HL-60 (cell line): Measurements from ENCODE around the gene MEPCE.
A peak's percentile ranks its signal among the peaks of the same experiment; 100 is the strongest.

ENCODE experiments used
- DNase-seq, 2 experiments: peaks; one replicate each; pipeline ENCODE4 v3.0.0-alpha.2; 2010 to 2020; ENCODE audit warnings: low read depth in 1 of 2, low spot score in 1 of 2
- H3K27ac ChIP-seq: fragments of 250-450 bp; sonication (Bioruptor Pico); replicated peaks from 2 replicates; pipeline ENCODE4 v1.5.1; 2020; ENCODE audit warnings: mild to moderate bottlenecking, moderate library complexity
- H3K27me3 ChIP-seq: fragments of 250-450 bp; sonication (Bioruptor Pico); 2 replicates; pipeline ENCODE4 v1.5.1; 2021; ENCODE audit warnings: mild to moderate bottlenecking, moderate library complexity; ENCODE audit not compliant: insufficient read depth, poor library complexity, severe bottlenecking
- H3K4me3 ChIP-seq: replicated peaks from 2 replicates; pipeline ENCODE4 v1.5.1; 2011; ENCODE audit warnings: mild to moderate bottlenecking, control low read depth, low read length; ENCODE audit not compliant: insufficient read depth
- GABPA ChIP-seq: IDR thresholded peaks from 2 replicates; pipeline ENCODE4 v1.6.1; 2012; ENCODE audit warnings: low read depth
- POLR2AphosphoS5 ChIP-seq: IDR thresholded peaks from 2 replicates; pipeline ENCODE4 v1.6.1; 2012; ENCODE audit warnings: low read depth
- SPI1 ChIP-seq: IDR thresholded peaks from 2 replicates; pipeline ENCODE4 v1.6.1; 2012; ENCODE audit warnings: low read depth, mild to moderate bottlenecking, borderline replicate concordance
- TF ChIP-seq, protein P1 (sequence below): IDR thresholded peaks from 2 replicates; pipeline ENCODE4 v1.6.1; 2012; ENCODE audit warnings: low read depth; ENCODE audit not compliant: insufficient replicate concordance
- TF ChIP-seq, protein P2 (sequence below): IDR thresholded peaks from one replicate; pipeline ENCODE4 v1.5.1; 2011; ENCODE audit warnings: low read length, control low read depth, inconsistent platforms; ENCODE audit not compliant: insufficient read depth

MEPCE gene

DNA sequence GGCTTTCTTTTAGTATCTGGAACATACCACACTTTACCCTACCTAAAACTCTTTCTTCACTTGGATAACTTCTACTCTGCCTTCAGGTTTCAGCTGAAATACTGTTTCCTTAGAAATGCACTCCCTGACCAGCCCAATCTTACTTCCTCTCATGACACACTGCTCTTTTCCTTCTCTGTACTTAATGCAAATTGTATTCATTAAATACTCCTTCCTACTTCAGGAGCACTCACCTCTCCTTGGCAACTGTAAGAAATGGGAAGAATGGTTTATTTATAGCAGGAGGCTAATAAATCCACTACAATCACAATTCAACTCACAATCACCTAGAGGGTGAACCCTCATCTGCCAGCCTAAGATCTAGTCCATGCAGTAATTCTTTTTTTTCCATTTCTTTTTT lies 16.3 kb upstream of the MEPCE start:
- Histone ChIP-seq H3K27ac (no peak overlapping the region), H3K27me3 (no peaks in the 10 kb centered on the region), H3K4me3 (no peak overlapping the region)
- DNase-seq: no peak
- TF ChIP-seq SPI1: peak; percentile 35; the same call in 1 of the 2 replicates
- TF ChIP-seq, protein P1, sequence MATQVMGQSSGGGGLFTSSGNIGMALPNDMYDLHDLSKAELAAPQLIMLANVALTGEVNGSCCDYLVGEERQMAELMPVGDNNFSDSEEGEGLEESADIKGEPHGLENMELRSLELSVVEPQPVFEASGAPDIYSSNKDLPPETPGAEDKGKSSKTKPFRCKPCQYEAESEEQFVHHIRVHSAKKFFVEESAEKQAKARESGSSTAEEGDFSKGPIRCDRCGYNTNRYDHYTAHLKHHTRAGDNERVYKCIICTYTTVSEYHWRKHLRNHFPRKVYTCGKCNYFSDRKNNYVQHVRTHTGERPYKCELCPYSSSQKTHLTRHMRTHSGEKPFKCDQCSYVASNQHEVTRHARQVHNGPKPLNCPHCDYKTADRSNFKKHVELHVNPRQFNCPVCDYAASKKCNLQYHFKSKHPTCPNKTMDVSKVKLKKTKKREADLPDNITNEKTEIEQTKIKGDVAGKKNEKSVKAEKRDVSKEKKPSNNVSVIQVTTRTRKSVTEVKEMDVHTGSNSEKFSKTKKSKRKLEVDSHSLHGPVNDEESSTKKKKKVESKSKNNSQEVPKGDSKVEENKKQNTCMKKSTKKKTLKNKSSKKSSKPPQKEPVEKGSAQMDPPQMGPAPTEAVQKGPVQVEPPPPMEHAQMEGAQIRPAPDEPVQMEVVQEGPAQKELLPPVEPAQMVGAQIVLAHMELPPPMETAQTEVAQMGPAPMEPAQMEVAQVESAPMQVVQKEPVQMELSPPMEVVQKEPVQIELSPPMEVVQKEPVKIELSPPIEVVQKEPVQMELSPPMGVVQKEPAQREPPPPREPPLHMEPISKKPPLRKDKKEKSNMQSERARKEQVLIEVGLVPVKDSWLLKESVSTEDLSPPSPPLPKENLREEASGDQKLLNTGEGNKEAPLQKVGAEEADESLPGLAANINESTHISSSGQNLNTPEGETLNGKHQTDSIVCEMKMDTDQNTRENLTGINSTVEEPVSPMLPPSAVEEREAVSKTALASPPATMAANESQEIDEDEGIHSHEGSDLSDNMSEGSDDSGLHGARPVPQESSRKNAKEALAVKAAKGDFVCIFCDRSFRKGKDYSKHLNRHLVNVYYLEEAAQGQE: no peak

DNA sequence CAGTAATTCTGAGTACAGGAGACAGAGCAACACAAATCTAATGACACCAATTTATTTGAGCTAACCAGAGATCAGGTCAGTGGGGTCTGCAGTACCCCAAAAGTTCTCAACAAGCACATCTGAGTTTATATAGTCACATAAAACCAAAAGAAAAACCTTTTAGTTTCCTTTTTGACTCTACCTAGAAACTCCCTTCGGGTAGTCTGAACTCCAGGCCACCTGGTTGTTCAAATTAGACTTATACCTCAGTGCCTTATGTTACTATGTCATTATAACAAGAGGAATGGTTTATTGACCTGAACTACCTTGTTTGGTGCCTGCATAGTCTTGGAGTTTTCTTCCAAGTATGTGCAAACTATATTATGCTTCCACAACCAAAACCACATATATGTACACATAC lies 15.7 kb upstream of the MEPCE start:
- TF ChIP-seq GABPA (no peak), POLR2AphosphoS5 (no peak), SPI1 (no peak)
- TF ChIP-seq, protein P1: no peak
- TF ChIP-seq, protein P2, sequence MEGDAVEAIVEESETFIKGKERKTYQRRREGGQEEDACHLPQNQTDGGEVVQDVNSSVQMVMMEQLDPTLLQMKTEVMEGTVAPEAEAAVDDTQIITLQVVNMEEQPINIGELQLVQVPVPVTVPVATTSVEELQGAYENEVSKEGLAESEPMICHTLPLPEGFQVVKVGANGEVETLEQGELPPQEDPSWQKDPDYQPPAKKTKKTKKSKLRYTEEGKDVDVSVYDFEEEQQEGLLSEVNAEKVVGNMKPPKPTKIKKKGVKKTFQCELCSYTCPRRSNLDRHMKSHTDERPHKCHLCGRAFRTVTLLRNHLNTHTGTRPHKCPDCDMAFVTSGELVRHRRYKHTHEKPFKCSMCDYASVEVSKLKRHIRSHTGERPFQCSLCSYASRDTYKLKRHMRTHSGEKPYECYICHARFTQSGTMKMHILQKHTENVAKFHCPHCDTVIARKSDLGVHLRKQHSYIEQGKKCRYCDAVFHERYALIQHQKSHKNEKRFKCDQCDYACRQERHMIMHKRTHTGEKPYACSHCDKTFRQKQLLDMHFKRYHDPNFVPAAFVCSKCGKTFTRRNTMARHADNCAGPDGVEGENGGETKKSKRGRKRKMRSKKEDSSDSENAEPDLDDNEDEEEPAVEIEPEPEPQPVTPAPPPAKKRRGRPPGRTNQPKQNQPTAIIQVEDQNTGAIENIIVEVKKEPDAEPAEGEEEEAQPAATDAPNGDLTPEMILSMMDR: no peak
- no peak overlapping the region for H3K27ac ChIP-seq
- no peaks in the 10 kb centered on the region for H3K27me3 ChIP-seq
- no peak for DNase-seq
- H3K4me3 ChIP-seq: no peak overlapping the region

DNA sequence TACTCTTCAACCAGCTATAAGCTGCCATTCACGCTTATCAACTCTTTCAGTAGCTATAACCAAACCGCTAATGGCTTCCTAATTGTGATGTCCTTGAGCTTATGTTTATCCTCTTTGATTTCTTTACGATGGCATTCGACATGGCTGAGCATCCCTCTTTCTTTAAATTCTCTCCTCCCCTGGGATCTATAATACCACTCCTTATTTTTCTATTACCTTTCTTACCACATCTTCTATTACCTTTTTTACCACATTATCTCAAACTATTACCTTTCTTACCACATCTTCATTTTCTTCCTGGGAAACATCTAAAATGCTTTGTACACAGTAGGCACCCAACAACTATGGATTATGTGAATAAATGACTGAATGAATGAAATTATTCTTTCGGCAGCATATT lies 14.2 kb upstream of the MEPCE start:
- no peaks in the 10 kb centered on the region for H3K27me3 ChIP-seq
- no peak overlapping the region for H3K27ac ChIP-seq
- TF ChIP-seq, protein P1: no peak
- TF ChIP-seq GABPA (no peak), POLR2AphosphoS5 (no peak)
- H3K4me3 ChIP-seq: no peak overlapping the region
- no peak for DNase-seq

DNA sequence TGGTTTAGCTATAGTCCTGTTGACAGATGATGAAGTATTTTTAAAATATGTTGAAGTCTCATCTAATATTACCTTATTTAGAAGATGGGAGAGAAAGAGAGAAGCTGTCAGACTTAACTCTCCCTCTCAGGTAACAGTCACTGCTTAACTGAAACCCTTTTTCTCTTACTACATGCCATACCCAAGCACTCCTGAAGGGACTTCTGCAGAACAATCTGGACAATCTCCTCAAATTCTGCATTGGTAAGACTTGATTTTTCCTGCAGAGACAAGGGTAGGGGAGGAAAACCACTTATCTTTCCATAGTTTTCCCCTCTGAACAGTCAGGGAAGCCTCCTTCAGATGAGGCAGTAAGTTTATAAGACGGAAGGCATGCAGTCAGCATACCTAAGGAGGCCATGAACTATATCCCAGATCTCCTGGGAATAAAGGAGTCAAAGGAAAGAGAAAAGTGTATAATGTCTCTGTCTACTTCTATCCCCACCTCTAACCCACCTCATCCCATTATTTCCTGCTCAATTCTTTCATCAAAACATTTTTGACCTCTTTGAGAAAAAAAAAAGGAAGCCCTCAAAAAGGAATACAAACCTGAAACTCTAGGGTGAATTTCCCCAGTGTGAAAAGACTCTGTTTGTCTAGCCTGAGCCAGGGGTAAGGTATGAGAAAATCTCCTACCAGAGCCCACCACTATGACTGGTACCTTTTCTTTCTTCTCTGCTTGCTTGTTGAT lies 10.5 kb upstream of the MEPCE start:
- TF ChIP-seq SPI1 (0 out of 2 replicates have a peak, but pooled peaks have one; percentile 7), POLR2AphosphoS5 (no peak), GABPA (no peak)
- TF ChIP-seq, protein P1: no peak
- TF ChIP-seq, protein P2: no peak
- Histone ChIP-seq H3K27me3 (no peaks in the 10 kb centered on the region), H3K4me3 (no peak overlapping the region), H3K27ac (no peak overlapping the region)
- DNase-seq: no peak
